GM18873 (cell line): ENCODE data around the gene PPME1.

Experiments
- ATAC-seq: cut with Tn5 transposase; IDR thresholded peaks from one replicate; pipeline ENCODE4 v1.9.1; 2021; ENCODE audit warnings: mild to moderate bottlenecking, moderate library complexity, moderate number of reproducible peaks; ENCODE audit not compliant: unreplicated experiment, low FRiP score

The PPME1 gene

GRCh38 chr11:74221816-74222215 lies 50.7 kb downstream of the PPME1 start:
- no peak for ATAC-seq

- no peak for ATAC-seq
Observed at GRCh38 chr11:74225565-74225964, 54.5 kb downstream of the PPME1 start.

- ATAC-seq: no peak
Observed at GRCh38 chr11:74226907-74227306, 55.8 kb downstream of the PPME1 start.

- ATAC-seq: no peak
Observed at GRCh38 chr11:74232311-74232950, 61.3 kb downstream of the PPME1 start.

GRCh38 chr11:74233683-74234082 lies 62.6 kb downstream of the PPME1 start:
- ATAC-seq: no peak

- no peak for ATAC-seq
Observed at GRCh38 chr11:74235121-74235520, 64.0 kb downstream of the PPME1 start.

- ATAC-seq: no peak
Observed at GRCh38 chr11:74237541-74237940, 66.5 kb downstream of the PPME1 start.

- ATAC-seq: no peak
Observed at GRCh38 chr11:74238243-74238642, 67.2 kb downstream of the PPME1 start.

- ATAC-seq: no peak
Observed at GRCh38 chr11:74248469-74248868, 77.4 kb downstream of the PPME1 start.

GRCh38 chr11:74249496-74249895 lies 78.4 kb downstream of the PPME1 start:
- no peak for ATAC-seq

- ATAC-seq: no peak
Observed at GRCh38 chr11:74253361-74253760, 82.3 kb downstream of the PPME1 start.

- ATAC-seq: no peak
Observed at GRCh38 chr11:74255741-74256375, 84.8 kb downstream of the PPME1 start.

- ATAC-seq: no peak
Observed at GRCh38 chr11:74256378-74257133, 85.5 kb downstream of the PPME1 start.

- no peak for ATAC-seq
Observed at GRCh38 chr11:74257959-74258553, 87.0 kb downstream of the PPME1 start.

GRCh38 chr11:74262725-74263124 lies 91.6 kb downstream of the PPME1 start:
- ATAC-seq: no peak

GRCh38 chr11:74265256-74265655 lies 94.2 kb downstream of the PPME1 start:
- ATAC-seq: no peak

GRCh38 chr11:74267014-74267413 lies 95.9 kb downstream of the PPME1 start:
- ATAC-seq: no peak

- ATAC-seq: no peak
Observed at GRCh38 chr11:74268456-74268855, 97.4 kb downstream of the PPME1 start.

- no peak for ATAC-seq
Observed at GRCh38 chr11:74269161-74269811, 98.2 kb downstream of the PPME1 start.

- no peak for ATAC-seq
Observed at GRCh38 chr11:74272276-74272675, 101.2 kb downstream of the PPME1 start.

GRCh38 chr11:74276581-74276980 lies 105.5 kb downstream of the PPME1 start:
- no peak for ATAC-seq
